ENCODE measurements around the gene VPS13A. TPM values are rescaled to one million over a fixed set of nuclear protein-coding genes. Genes with fewer than 3 reads are reported as not detected.

VPS13A gene
- polyA plus RNA-seq, 1 donor from 2014 or later = 20.6 TPM

DNA sequence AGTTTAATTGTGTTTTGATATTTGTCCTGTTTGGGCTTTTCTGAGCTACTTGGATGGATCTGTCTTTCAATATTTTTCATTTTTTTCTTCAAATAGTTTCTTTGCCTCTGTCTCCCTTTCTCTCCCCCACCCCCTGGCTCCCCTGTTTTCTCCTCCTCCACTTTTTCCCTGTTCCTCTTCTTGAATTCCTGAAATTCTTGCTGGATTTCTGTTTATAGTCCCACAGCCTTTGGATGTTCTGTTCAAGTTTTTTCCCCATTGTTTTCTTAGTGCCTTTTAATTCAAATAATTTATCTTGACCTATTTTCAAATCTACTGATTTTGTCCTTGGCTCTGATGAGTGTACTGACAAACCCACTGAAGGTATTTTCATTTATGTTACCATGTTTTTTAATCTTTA is 113.0 kb downstream of the VPS13A start:
- H3K36me3 ChIP-seq (ENCODE audit: insufficient read depth, low read length) = no peaks in the 10 kb centered on the region
- H3K4me2 ChIP-seq (ENCODE audit: low read length) = no peak overlapping the region
- H3K27ac ChIP-seq (ENCODE audit: low read length) = no peak overlapping the region
- no peaks in the 10 kb centered on the region for H4K20me1 ChIP-seq (ENCODE audit: insufficient read depth)
- H3K9me3 ChIP-seq (ENCODE audit: low read length) = no peaks in the 10 kb centered on the region
- TF ChIP-seq EP300 (conservative IDR thresholded peaks at IDR 0.05; ENCODE audit: poor library complexity, severe bottlenecking) (no peak), RAD21 (conservative IDR thresholded peaks at IDR 0.05) (no peak), MXI1 (conservative IDR thresholded peaks at IDR 0.05; ENCODE audit: poor library complexity, severe bottlenecking) (no peak), SMC3 (conservative IDR thresholded peaks at IDR 0.05; ENCODE audit: poor library complexity) (no peak), POLR2AphosphoS5 (IDR thresholded peaks at IDR 0.05) (no peak), TAF1 (IDR thresholded peaks at IDR 0.05; ENCODE audit: low read depth) (no peak), EZH2 (IDR thresholded peaks at IDR 0.05; ENCODE audit: borderline replicate concordance, insufficient read depth, low read length, poor library complexity, severe bottlenecking) (no peak)
- TF ChIP-seq, protein P1, sequence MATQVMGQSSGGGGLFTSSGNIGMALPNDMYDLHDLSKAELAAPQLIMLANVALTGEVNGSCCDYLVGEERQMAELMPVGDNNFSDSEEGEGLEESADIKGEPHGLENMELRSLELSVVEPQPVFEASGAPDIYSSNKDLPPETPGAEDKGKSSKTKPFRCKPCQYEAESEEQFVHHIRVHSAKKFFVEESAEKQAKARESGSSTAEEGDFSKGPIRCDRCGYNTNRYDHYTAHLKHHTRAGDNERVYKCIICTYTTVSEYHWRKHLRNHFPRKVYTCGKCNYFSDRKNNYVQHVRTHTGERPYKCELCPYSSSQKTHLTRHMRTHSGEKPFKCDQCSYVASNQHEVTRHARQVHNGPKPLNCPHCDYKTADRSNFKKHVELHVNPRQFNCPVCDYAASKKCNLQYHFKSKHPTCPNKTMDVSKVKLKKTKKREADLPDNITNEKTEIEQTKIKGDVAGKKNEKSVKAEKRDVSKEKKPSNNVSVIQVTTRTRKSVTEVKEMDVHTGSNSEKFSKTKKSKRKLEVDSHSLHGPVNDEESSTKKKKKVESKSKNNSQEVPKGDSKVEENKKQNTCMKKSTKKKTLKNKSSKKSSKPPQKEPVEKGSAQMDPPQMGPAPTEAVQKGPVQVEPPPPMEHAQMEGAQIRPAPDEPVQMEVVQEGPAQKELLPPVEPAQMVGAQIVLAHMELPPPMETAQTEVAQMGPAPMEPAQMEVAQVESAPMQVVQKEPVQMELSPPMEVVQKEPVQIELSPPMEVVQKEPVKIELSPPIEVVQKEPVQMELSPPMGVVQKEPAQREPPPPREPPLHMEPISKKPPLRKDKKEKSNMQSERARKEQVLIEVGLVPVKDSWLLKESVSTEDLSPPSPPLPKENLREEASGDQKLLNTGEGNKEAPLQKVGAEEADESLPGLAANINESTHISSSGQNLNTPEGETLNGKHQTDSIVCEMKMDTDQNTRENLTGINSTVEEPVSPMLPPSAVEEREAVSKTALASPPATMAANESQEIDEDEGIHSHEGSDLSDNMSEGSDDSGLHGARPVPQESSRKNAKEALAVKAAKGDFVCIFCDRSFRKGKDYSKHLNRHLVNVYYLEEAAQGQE (IDR thresholded peaks at IDR 0.05; ENCODE audit: borderline replicate concordance) = no peak
- TF ChIP-seq, protein P2, sequence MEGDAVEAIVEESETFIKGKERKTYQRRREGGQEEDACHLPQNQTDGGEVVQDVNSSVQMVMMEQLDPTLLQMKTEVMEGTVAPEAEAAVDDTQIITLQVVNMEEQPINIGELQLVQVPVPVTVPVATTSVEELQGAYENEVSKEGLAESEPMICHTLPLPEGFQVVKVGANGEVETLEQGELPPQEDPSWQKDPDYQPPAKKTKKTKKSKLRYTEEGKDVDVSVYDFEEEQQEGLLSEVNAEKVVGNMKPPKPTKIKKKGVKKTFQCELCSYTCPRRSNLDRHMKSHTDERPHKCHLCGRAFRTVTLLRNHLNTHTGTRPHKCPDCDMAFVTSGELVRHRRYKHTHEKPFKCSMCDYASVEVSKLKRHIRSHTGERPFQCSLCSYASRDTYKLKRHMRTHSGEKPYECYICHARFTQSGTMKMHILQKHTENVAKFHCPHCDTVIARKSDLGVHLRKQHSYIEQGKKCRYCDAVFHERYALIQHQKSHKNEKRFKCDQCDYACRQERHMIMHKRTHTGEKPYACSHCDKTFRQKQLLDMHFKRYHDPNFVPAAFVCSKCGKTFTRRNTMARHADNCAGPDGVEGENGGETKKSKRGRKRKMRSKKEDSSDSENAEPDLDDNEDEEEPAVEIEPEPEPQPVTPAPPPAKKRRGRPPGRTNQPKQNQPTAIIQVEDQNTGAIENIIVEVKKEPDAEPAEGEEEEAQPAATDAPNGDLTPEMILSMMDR (IDR thresholded peaks at IDR 0.05; ENCODE audit: poor library complexity, severe bottlenecking) = no peak
- H3K79me2 ChIP-seq (replicated peaks; ENCODE audit: insufficient read depth, low read length) = no peaks in the 10 kb centered on the region
- no peaks in the 10 kb centered on the region for H3F3A ChIP-seq (ENCODE audit: insufficient read depth, low read length, poor library complexity, severe bottlenecking)
- H3K9ac ChIP-seq (ENCODE audit: low read length) = no peak overlapping the region
- H3K9me2 ChIP-seq (ENCODE audit: insufficient read depth, low read length) = no peaks in the 10 kb centered on the region
- H3K27me3 ChIP-seq (ENCODE audit: insufficient read depth, low read depth, low read length) = no peaks in the 10 kb centered on the region
- H3K4me3 ChIP-seq (ENCODE audit: low read length) = no peak overlapping the region
- no peak overlapping the region for H2AFZ ChIP-seq (ENCODE audit: low read depth, low read length)

DNA sequence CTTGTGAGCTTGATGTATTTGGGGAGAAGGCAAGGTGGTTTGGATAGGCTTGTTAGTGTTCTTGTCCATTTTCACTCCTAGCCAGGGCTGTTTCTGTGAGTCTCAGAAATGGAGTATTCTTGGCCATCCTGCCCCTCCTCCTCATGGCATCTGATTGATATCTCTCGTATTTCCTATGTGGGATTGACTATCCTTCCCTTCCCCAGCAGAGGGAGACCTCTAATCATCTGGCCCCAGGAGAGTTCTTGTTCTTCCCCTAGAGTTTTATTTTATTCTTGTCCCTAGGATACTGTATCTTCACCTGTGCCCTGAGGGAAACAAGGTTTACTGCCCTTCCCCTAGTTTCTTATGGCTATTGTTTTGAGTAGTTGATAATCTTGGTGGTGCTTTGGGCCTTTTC is 114.4 kb downstream of the VPS13A start:
- Histone ChIP-seq H2AFZ (ENCODE audit: low read depth, low read length) (no peak overlapping the region), H3F3A (ENCODE audit: insufficient read depth, low read length, poor library complexity, severe bottlenecking) (no peaks in the 10 kb centered on the region), H3K9me3 (ENCODE audit: low read length) (no peaks in the 10 kb centered on the region), H3K4me3 (ENCODE audit: low read length) (no peak overlapping the region), H3K9ac (ENCODE audit: low read length) (no peak overlapping the region), H3K27ac (ENCODE audit: low read length) (no peak overlapping the region), H3K9me2 (ENCODE audit: insufficient read depth, low read length) (no peaks in the 10 kb centered on the region), H3K36me3 (ENCODE audit: insufficient read depth, low read length) (no peaks in the 10 kb centered on the region), H3K79me2 (replicated peaks; ENCODE audit: insufficient read depth, low read length) (no peaks in the 10 kb centered on the region), H3K4me2 (ENCODE audit: low read length) (no peak overlapping the region), H3K27me3 (ENCODE audit: insufficient read depth, low read depth, low read length) (no peaks in the 10 kb centered on the region), H4K20me1 (ENCODE audit: insufficient read depth) (no peaks in the 10 kb centered on the region)
- TF ChIP-seq POLR2AphosphoS5 (IDR thresholded peaks at IDR 0.05) (no peak), MXI1 (conservative IDR thresholded peaks at IDR 0.05; ENCODE audit: poor library complexity, severe bottlenecking) (no peak), TAF1 (IDR thresholded peaks at IDR 0.05; ENCODE audit: low read depth) (no peak), EP300 (conservative IDR thresholded peaks at IDR 0.05; ENCODE audit: poor library complexity, severe bottlenecking) (no peak), SMC3 (conservative IDR thresholded peaks at IDR 0.05; ENCODE audit: poor library complexity) (no peak), RAD21 (conservative IDR thresholded peaks at IDR 0.05) (no peak), EZH2 (IDR thresholded peaks at IDR 0.05; ENCODE audit: borderline replicate concordance, insufficient read depth, low read length, poor library complexity, severe bottlenecking) (no peak)
- TF ChIP-seq, protein P1 (IDR thresholded peaks at IDR 0.05; ENCODE audit: borderline replicate concordance) = no peak
- TF ChIP-seq, protein P2 (IDR thresholded peaks at IDR 0.05; ENCODE audit: poor library complexity, severe bottlenecking) = no peak

All from neural cell (in vitro differentiated cells).